ENCODE results near the gene CCL22. TPM values are rescaled to one million over a fixed set of nuclear protein-coding genes. Genes with fewer than 3 reads are reported as not detected.
"Not testable (repeated sequence)": the region's sequence is repeated elsewhere in the genome, so short reads cannot be mapped to it uniquely, and the experiment has no call there.

The CCL22 gene
- polyA plus RNA-seq, 1 donor from 2014 or later = not detected

GRCh38 chr16:57341441-57342303 is 16.9 kb upstream of the CCL22 start:
- no peaks in the 10 kb centered on the region for H3K9me3 ChIP-seq (ENCODE audit: low read length)
- no peaks in the 10 kb centered on the region for H4K20me1 ChIP-seq (ENCODE audit: insufficient read depth)
- H3F3A ChIP-seq (ENCODE audit: insufficient read depth, low read length, poor library complexity, severe bottlenecking) = no peaks in the 10 kb centered on the region
- H3K4me3 ChIP-seq (ENCODE audit: low read length) = no peak overlapping the region
- TF ChIP-seq TAF1 (IDR thresholded peaks at IDR 0.05; ENCODE audit: low read depth) (no peak), REST (IDR thresholded peaks at IDR 0.05; ENCODE audit: borderline replicate concordance) (no peak), CTCF (IDR thresholded peaks at IDR 0.05; ENCODE audit: poor library complexity, severe bottlenecking) (no peak), EZH2 (IDR thresholded peaks at IDR 0.05; ENCODE audit: borderline replicate concordance, insufficient read depth, low read length, poor library complexity, severe bottlenecking) (no peak), SMC3 (conservative IDR thresholded peaks at IDR 0.05; ENCODE audit: poor library complexity) (no peak), MXI1 (conservative IDR thresholded peaks at IDR 0.05; ENCODE audit: poor library complexity, severe bottlenecking) (no peak), RAD21 (conservative IDR thresholded peaks at IDR 0.05) (no peak), EP300 (conservative IDR thresholded peaks at IDR 0.05; ENCODE audit: poor library complexity, severe bottlenecking) (no peak)
- no peaks in the 10 kb centered on the region for H3K79me2 ChIP-seq (replicated peaks; ENCODE audit: insufficient read depth, low read length)
- no peak overlapping the region for H2AFZ ChIP-seq (ENCODE audit: low read depth, low read length)
- H3K9ac ChIP-seq (ENCODE audit: low read length) = no peak overlapping the region
- no peaks in the 10 kb centered on the region for H3K36me3 ChIP-seq (ENCODE audit: insufficient read depth, low read length)
- no peak overlapping the region for H3K4me2 ChIP-seq (ENCODE audit: low read length)
- no peaks in the 10 kb centered on the region for H3K9me2 ChIP-seq (ENCODE audit: insufficient read depth, low read length)
- H3K27me3 ChIP-seq (ENCODE audit: insufficient read depth, low read depth, low read length) = no peaks in the 10 kb centered on the region
- no peak overlapping the region for H3K27ac ChIP-seq (ENCODE audit: low read length)

GRCh38 chr16:57342606-57343005 is 16.0 kb upstream of the CCL22 start:
- not testable (repeated sequence) for H3K27me3 ChIP-seq (ENCODE audit: insufficient read depth, low read depth, low read length); H3F3A ChIP-seq (ENCODE audit: insufficient read depth, low read length, poor library complexity, severe bottlenecking); H3K79me2 ChIP-seq (replicated peaks; ENCODE audit: insufficient read depth, low read length); H3K9me3 ChIP-seq (ENCODE audit: low read length); H3K27ac ChIP-seq (ENCODE audit: low read length); H3K9ac ChIP-seq (ENCODE audit: low read length); H3K4me3 ChIP-seq (ENCODE audit: low read length); H4K20me1 ChIP-seq (ENCODE audit: insufficient read depth); H3K4me2 ChIP-seq (ENCODE audit: low read length); H2AFZ ChIP-seq (ENCODE audit: low read depth, low read length); H3K36me3 ChIP-seq (ENCODE audit: insufficient read depth, low read length); H3K9me2 ChIP-seq (ENCODE audit: insufficient read depth, low read length)
